ENCODE measurements around the gene RAB44.
"Not testable (repeated sequence)": the region's sequence is repeated elsewhere in the genome, so short reads cannot be mapped to it uniquely, and the experiment has no call there.

The RAB44 gene

GRCh38 chr6:36720251-36721141, 22.9 kb downstream of the RAB44 start:
- DNase-seq (ENCODE audit: low spot score in 2 of 2) (no peak), ATAC-seq (ENCODE audit: low read depth) (peak; percentile 56)
- Mint-ChIP-seq H3K4me3 (no peak overlapping the region), H3K27ac (no peak overlapping the region), H3K4me1 (peaks cover 24% of the 10 kb centered on the region), H3K36me3 (no peaks in the 10 kb centered on the region), H3K27me3 (no peaks in the 10 kb centered on the region), H3K9me3 (no peaks in the 10 kb centered on the region)

- Mint-ChIP-seq H3K9me3 (no peaks in the 10 kb centered on the region), H3K36me3 (no peaks in the 10 kb centered on the region), H3K4me1 (peaks cover 32% of the 10 kb centered on the region), H3K27me3 (no peaks in the 10 kb centered on the region), H3K4me3 (no peak overlapping the region), H3K27ac (no peak overlapping the region)
- no peak for ATAC-seq (ENCODE audit: low read depth)
- DNase-seq (ENCODE audit: low spot score in 2 of 2) = no peak
These were observed 23.9 kb downstream of the RAB44 start for GRCh38 chr6:36721369-36722140.

GRCh38 chr6:36722365-36722764, 24.7 kb downstream of the RAB44 start:
- H3K4me1 Mint-ChIP-seq = peaks cover 40% of the 10 kb centered on the region
- H3K27me3 Mint-ChIP-seq = no peaks in the 10 kb centered on the region
- no peak for DNase-seq (ENCODE audit: low spot score in 2 of 2)
- no peaks in the 10 kb centered on the region for H3K9me3 Mint-ChIP-seq
- no peaks in the 10 kb centered on the region for H3K36me3 Mint-ChIP-seq
- no peak for ATAC-seq (ENCODE audit: low read depth)
- H3K4me3 Mint-ChIP-seq = no peak overlapping the region
- no peak overlapping the region for H3K27ac Mint-ChIP-seq

- DNase-seq (ENCODE audit: low spot score in 2 of 2) (no peak), ATAC-seq (ENCODE audit: low read depth) (no peak)
- no peaks in the 10 kb centered on the region for H3K27me3 Mint-ChIP-seq
- no peaks in the 10 kb centered on the region for H3K9me3 Mint-ChIP-seq
- H3K4me3 Mint-ChIP-seq = no peak overlapping the region
- H3K36me3 Mint-ChIP-seq = no peaks in the 10 kb centered on the region
- H3K4me1 Mint-ChIP-seq = peaks cover 43% of the 10 kb centered on the region
- H3K27ac Mint-ChIP-seq = no peak overlapping the region
These were observed 25.3 kb downstream of the RAB44 start for GRCh38 chr6:36722879-36723278.

- not testable (repeated sequence) for H3K27me3 Mint-ChIP-seq; H3K9me3 Mint-ChIP-seq; H3K36me3 Mint-ChIP-seq; ATAC-seq (ENCODE audit: low read depth); H3K4me3 Mint-ChIP-seq; DNase-seq (ENCODE audit: low spot score in 2 of 2); H3K27ac Mint-ChIP-seq
- H3K4me1 Mint-ChIP-seq = peaks cover 48% of the 10 kb centered on the region
These were observed 26.4 kb downstream of the RAB44 start for GRCh38 chr6:36723992-36724391.

GRCh38 chr6:36724514-36725390, 27.1 kb downstream of the RAB44 start:
- no peak overlapping the region for H3K27ac Mint-ChIP-seq
- peaks cover 43% of the 10 kb centered on the region for H3K4me1 Mint-ChIP-seq
- DNase-seq (ENCODE audit: low spot score in 2 of 2) (peak in 1 of 2 donors; percentile 21), ATAC-seq (ENCODE audit: low read depth) (peak; percentile 29)
- no peaks in the 10 kb centered on the region for H3K36me3 Mint-ChIP-seq
- H3K27me3 Mint-ChIP-seq = no peaks in the 10 kb centered on the region
- H3K4me3 Mint-ChIP-seq = no peak overlapping the region
- H3K9me3 Mint-ChIP-seq = no peaks in the 10 kb centered on the region

GRCh38 chr6:36725581-36725980, 28.0 kb downstream of the RAB44 start:
- no peaks in the 10 kb centered on the region for H3K9me3 Mint-ChIP-seq
- no peak overlapping the region for H3K27ac Mint-ChIP-seq
- H3K36me3 Mint-ChIP-seq = no peaks in the 10 kb centered on the region
- H3K4me3 Mint-ChIP-seq = no peak overlapping the region
- H3K27me3 Mint-ChIP-seq = no peaks in the 10 kb centered on the region
- DNase-seq (ENCODE audit: low spot score in 2 of 2) (no peak), ATAC-seq (ENCODE audit: low read depth) (no peak)
- H3K4me1 Mint-ChIP-seq = peaks cover 40% of the 10 kb centered on the region

GRCh38 chr6:36727505-36728021, 29.9 kb downstream of the RAB44 start:
- peaks cover 43% of the 10 kb centered on the region for H3K4me1 Mint-ChIP-seq

GRCh38 chr6:36728289-36729160, 30.9 kb downstream of the RAB44 start:
- no peak for DNase-seq (ENCODE audit: low spot score in 2 of 2)
- Mint-ChIP-seq H3K27me3 (no peaks in the 10 kb centered on the region), H3K27ac (peak overlapping the region; percentile 35), H3K4me3 (no peak overlapping the region), H3K9me3 (no peaks in the 10 kb centered on the region), H3K36me3 (no peaks in the 10 kb centered on the region), H3K4me1 (peaks cover 43% of the 10 kb centered on the region)
- no peak for ATAC-seq (ENCODE audit: low read depth)

More at GRCh38 chr6:36727505-36728021, 29.9 kb downstream of the RAB44 start:
- DNase-seq (ENCODE audit: low spot score in 2 of 2) = no peak
- H3K27me3 Mint-ChIP-seq = no peaks in the 10 kb centered on the region
- no peaks in the 10 kb centered on the region for H3K9me3 Mint-ChIP-seq
- peak; percentile 63 for ATAC-seq (ENCODE audit: low read depth)
- no peaks in the 10 kb centered on the region for H3K36me3 Mint-ChIP-seq
- peak overlapping the region; percentile 35 for H3K27ac Mint-ChIP-seq
- no peak overlapping the region for H3K4me3 Mint-ChIP-seq

GRCh38 chr6:36729161-36729524, 31.5 kb downstream of the RAB44 start:
- ATAC-seq (ENCODE audit: low read depth) (no peak), DNase-seq (ENCODE audit: low spot score in 2 of 2) (no peak)
- no peaks in the 10 kb centered on the region for H3K36me3 Mint-ChIP-seq
- H3K27me3 Mint-ChIP-seq = no peaks in the 10 kb centered on the region
- H3K9me3 Mint-ChIP-seq = no peaks in the 10 kb centered on the region
- no peak overlapping the region for H3K4me3 Mint-ChIP-seq
- H3K27ac Mint-ChIP-seq = no peak overlapping the region
- H3K4me1 Mint-ChIP-seq = peaks cover 45% of the 10 kb centered on the region

- Mint-ChIP-seq H3K36me3 (no peaks in the 10 kb centered on the region), H3K4me3 (no peak overlapping the region), H3K4me1 (peaks cover 40% of the 10 kb centered on the region), H3K27ac (peak overlapping the region; percentile 31), H3K9me3 (no peaks in the 10 kb centered on the region), H3K27me3 (no peaks in the 10 kb centered on the region)
- ATAC-seq (ENCODE audit: low read depth) = no peak
- DNase-seq (ENCODE audit: low spot score in 2 of 2) = no peak
These were observed 33.1 kb downstream of the RAB44 start for GRCh38 chr6:36730424-36731380.

- peaks cover 32% of the 10 kb centered on the region for H3K4me1 Mint-ChIP-seq
- H3K27me3 Mint-ChIP-seq = no peaks in the 10 kb centered on the region
- H3K36me3 Mint-ChIP-seq = no peaks in the 10 kb centered on the region
- ATAC-seq (ENCODE audit: low read depth) (no peak), DNase-seq (ENCODE audit: low spot score in 2 of 2) (no peak)
- H3K9me3 Mint-ChIP-seq = no peaks in the 10 kb centered on the region
- no peak overlapping the region for H3K4me3 Mint-ChIP-seq
- no peak overlapping the region for H3K27ac Mint-ChIP-seq
These were observed 34.1 kb downstream of the RAB44 start for GRCh38 chr6:36731622-36732310.
